Activated CD4-positive, alpha-beta T cell treated with anti-CD3 and anti-CD28 coated beads for 36 hours (primary cell): ENCODE data around the gene ZKSCAN4. TPM values are rescaled to one million over a fixed set of nuclear protein-coding genes. Genes with fewer than 3 reads are reported as not detected.

Experiments used
- ATAC-seq: fragments of 200-7000 bp; cut with Tn5 transposase; one replicate; pipeline ENCODE4 v1.10.0; 2021; ENCODE audit warnings: mild to moderate bottlenecking, moderate library complexity
- CTCF ChIA-PET: fragments of 350-600 bp; sonication (Branson Sonifier 250); formaldehyde crosslinking; loops from one replicate; lab custom pipeline; 2021; ENCODE audit warnings: antibody characterized with exemption; lab: Charles Lee
- POLR2A ChIA-PET: fragments of 350-600 bp; sonication (Branson Sonifier 250); formaldehyde crosslinking; loops from one replicate; lab custom pipeline; 2021; ENCODE audit warnings: antibody characterized with exemption, inconsistent platforms; lab: Charles Lee
- DNase-seq: peaks from one replicate; pipeline ENCODE4 v3.0.0-alpha.2; 2020
- H3K27ac Mint-ChIP-seq: one replicate; pipeline ENCODE4 v1.8.0; 2021; ENCODE audit warnings: mixed read lengths
- H3K27me3 Mint-ChIP-seq: one replicate; pipeline ENCODE4 v1.8.0; 2021; ENCODE audit warnings: mixed read lengths
- H3K36me3 Mint-ChIP-seq: one replicate; pipeline ENCODE4 v1.8.0; 2021; ENCODE audit warnings: low read depth, mixed read lengths
- H3K4me1 Mint-ChIP-seq: one replicate; pipeline ENCODE4 v1.8.0; 2021; ENCODE audit warnings: mixed read lengths
- H3K4me3 Mint-ChIP-seq: one replicate; pipeline ENCODE4 v1.8.0; 2021; ENCODE audit warnings: mild to moderate bottlenecking, moderate library complexity, mixed read lengths
- H3K9me3 Mint-ChIP-seq: one replicate; pipeline ENCODE4 v1.8.0; 2021; ENCODE audit warnings: low read depth, mixed read lengths
- intact Hi-C, 2 experiments: fragments of 100-400 bp; cut with DNase I in 1 of 2; cut with micrococcal nuclease in 1 of 2; formaldehyde crosslinking; loops; one replicate each; pipeline versions ENCODE4 v1.14.2 to v1.15.1; 2022 to 2024; cut with DNase I, micrococcal nuclease
- total RNA-seq, 2 experiments: library from RNA; stranded (reverse); gene quantifications; one replicate each; pipeline ENCODE4 v1.2.3, GENCODE V29; 2021

Gene ZKSCAN4
- total RNA-seq, 2 experiments from 2014 or later: 3.2 to 4.1 TPM

- DNase-seq (no peak), ATAC-seq (no peak)
- no peaks in the 10 kb centered on the region for H3K27me3 Mint-ChIP-seq
- ChIA-PET CTCF (interaction anchor here (0.7 to 2.0 kb wide), 7 partner anchors 9 to 1183 kb away, joined by 3 to 12 read pairs (median 3); partner anchors contain the start of genes NKAPL and ZKSCAN4), POLR2A (interaction anchor here (0.7 to 1.5 kb wide), 5 partner anchors 14 to 131 kb away, joined by 3 to 19 read pairs (median 4); partner anchors contain the start of genes PGBD1, ZKSCAN4 and ZKSCAN8)
- H3K27ac Mint-ChIP-seq: no peak overlapping the region
- intact Hi-C loops: loop anchor here (1.0 to 5.0 kb wide), 10 partner anchors 15 to 276 kb away; partner anchors contain the start of genes ZKSCAN4 (in 2 of the 2), ZKSCAN3 (in 1 of the 2), ZKSCAN8 (in 1 of the 2) and ZNF165 (in 1 of the 2)
- H3K9me3 Mint-ChIP-seq: no peaks in the 10 kb centered on the region
- H3K36me3 Mint-ChIP-seq: peaks cover 9% of the 10 kb centered on the region
- peaks cover 32% of the 10 kb centered on the region for H3K4me1 Mint-ChIP-seq
- no peak overlapping the region for H3K4me3 Mint-ChIP-seq
These were observed 15.6 kb upstream of the ZKSCAN4 start for GRCh38 chr6:28267695-28268059.

DNA sequence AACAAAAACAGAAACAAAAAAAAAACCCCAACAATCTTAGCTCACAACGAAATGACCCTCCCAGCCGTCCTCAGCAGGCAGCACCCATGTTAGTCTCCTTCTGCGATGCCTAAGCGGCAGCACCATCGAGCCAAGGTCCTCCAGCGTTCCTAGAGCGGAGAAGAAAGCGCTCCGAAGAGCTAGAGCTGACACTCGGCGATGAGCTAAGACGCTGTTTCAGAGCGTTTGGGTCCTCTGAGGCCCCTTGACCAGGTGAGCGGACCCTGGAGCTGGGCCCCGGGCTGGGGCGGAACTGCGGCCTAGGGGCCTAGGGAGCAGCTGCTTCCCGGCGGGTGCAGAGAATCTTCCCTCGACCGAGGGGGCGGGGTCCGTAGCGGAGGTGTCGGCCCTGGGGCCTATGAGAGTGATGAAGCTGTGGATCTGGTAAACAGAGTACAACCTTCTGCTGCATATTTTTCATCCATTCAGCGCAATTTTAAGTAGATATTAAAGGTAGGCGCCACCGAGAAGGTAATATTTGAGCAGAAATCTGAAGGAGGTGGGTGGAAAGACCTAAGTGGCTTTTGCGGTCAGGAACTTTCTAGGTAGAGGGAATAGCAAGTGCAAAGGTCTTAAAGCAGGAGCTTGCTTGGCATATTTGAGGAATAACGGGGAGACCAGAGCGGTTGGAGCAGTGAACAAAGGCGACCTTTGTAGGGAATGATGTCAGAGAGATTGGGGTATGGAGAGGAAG, 15.1 kb upstream of the ZKSCAN4 start, which contains the start of gene ZSCAN26:
TSS of gene ZSCAN26 (plus strand) at position 182 of the 733 bp plus-strand sequence. CDS start 4,777 bp downstream, outside the sequence.
- H3K4me1 Mint-ChIP-seq: peaks cover 32% of the 10 kb centered on the region
- H3K27me3 Mint-ChIP-seq: no peaks in the 10 kb centered on the region
- DNase-seq: peak; percentile 91
- intact Hi-C loops: loop anchor here (1.0 to 5.0 kb wide), 10 partner anchors 15 to 276 kb away; partner anchors contain the start of genes ZKSCAN4 (in 2 of the 2), ZKSCAN3 (in 1 of the 2), ZKSCAN8 (in 1 of the 2) and ZNF165 (in 1 of the 2)
- no peak within 1 kb of the TSS for H3K4me3 Mint-ChIP-seq
- H3K27ac Mint-ChIP-seq: no peak within 1 kb of the TSS
- ChIA-PET POLR2A (interaction anchor here (0.7 to 1.5 kb wide), 7 partner anchors 14 to 132 kb away, joined by 3 to 19 read pairs (median 4); partner anchors contain the start of genes PGBD1, ZKSCAN4 and ZKSCAN8), CTCF (interaction anchor here (0.7 to 2.0 kb wide), 10 partner anchors 9 to 1183 kb away, joined by 3 to 12 read pairs (median 3); partner anchors contain the start of genes NKAPL and ZKSCAN4)
- peak; percentile 90 for ATAC-seq
- no peaks in the 10 kb centered on the region for H3K9me3 Mint-ChIP-seq
- H3K36me3 Mint-ChIP-seq: peaks cover 4% of the 10 kb centered on the region

- ATAC-seq (no peak), DNase-seq (no peak)
- ChIA-PET POLR2A (interaction anchor here (0.7 to 1.5 kb wide), 6 partner anchors 14 to 126 kb away, joined by 3 to 19 read pairs (median 4); partner anchors contain the start of genes PGBD1, ZKSCAN4 and ZKSCAN8), CTCF (interaction anchor here (0.7 to 2.0 kb wide), 7 partner anchors 13 to 162 kb away, joined by 3 to 12 read pairs (median 3); partner anchors contain the start of gene ZKSCAN4)
- Mint-ChIP-seq H3K27ac (no peak overlapping the region), H3K27me3 (no peaks in the 10 kb centered on the region), H3K4me3 (no peak overlapping the region), H3K4me1 (peaks cover 32% of the 10 kb centered on the region), H3K9me3 (no peaks in the 10 kb centered on the region), H3K36me3 (peaks cover 3% of the 10 kb centered on the region)
- intact Hi-C loops: loop anchor here (2.0 to 5.0 kb wide), 5 partner anchors 82 to 184 kb away; partner anchors contain the start of genes ZKSCAN3 (in 1 of the 2), ZNF165 (in 1 of the 2) and ZSCAN12 (in 1 of the 2)
These were observed 14.5 kb upstream of the ZKSCAN4 start for GRCh38 chr6:28266563-28266961.

DNA sequence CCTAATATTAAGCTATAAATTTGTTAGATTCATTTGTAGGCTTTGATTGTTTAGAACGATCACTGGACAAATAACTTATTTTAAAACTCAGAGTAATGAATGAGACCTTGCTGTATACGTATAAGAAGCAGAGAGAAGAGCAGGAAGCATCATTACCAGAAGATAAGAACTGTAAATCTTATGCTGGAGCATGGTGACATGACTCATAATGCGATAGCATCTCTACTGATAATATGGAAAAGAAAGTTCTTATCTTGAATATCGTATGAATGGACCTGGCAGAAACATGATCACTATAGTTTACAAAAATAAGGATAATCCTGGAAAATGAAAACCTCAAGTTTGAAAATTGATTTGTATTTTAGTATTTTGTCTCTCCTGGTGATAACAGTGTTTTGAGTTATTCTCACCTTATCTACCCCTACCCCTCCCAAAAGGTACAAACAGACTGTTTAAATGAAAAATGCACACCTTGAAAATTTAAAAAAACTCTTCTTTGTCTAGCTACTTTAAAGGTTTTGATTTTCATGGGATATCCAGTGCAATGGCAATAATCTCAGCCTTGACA, 12.8 kb upstream of the ZKSCAN4 start:
- peaks cover 25% of the 10 kb centered on the region for H3K4me1 Mint-ChIP-seq
- intact Hi-C loops: loop anchor here (5.0 kb wide), 3 partner anchors 128 to 183 kb away; partner anchors contain the start of genes ZNF165 (in 1 of the 2) and ZSCAN12 (in 1 of the 2)
- no peak for DNase-seq
- ChIA-PET POLR2A (no interaction called here), CTCF (interaction anchor here (0.6 to 1.9 kb wide), 2 partner anchors 13 to 97 kb away, joined by 3 to 5 read pairs; partner anchors contain the start of gene ZKSCAN4)
- H3K27ac Mint-ChIP-seq: no peak overlapping the region
- peaks cover 3% of the 10 kb centered on the region for H3K9me3 Mint-ChIP-seq
- ATAC-seq: no peak
- H3K4me3 Mint-ChIP-seq: no peak overlapping the region
- H3K36me3 Mint-ChIP-seq: peaks cover 4% of the 10 kb centered on the region
- no peaks in the 10 kb centered on the region for H3K27me3 Mint-ChIP-seq

GRCh38 chr6:28263922-28264321, 11.9 kb upstream of the ZKSCAN4 start:
- ATAC-seq: no peak
- CTCF ChIA-PET: interaction anchor here (1.3 to 1.9 kb wide), 2 partner anchors 12 to 46 kb away, joined by 3 to 5 read pairs; partner anchors contain the start of gene ZKSCAN4

GRCh38 chr6:28258877-28259777, 7.1 kb upstream of the ZKSCAN4 start, which contains the start of gene NKAPL:
Gene NKAPL (plus strand): TSS chr6:28259297. CDS start chr6:28259372, 75 bp downstream.
- Mint-ChIP-seq H3K36me3 (peaks cover 13% of the 10 kb centered on the region), H3K27me3 (peaks cover 1% of the 10 kb centered on the region), H3K9me3 (peaks cover 7% of the 10 kb centered on the region), H3K27ac (peak within 1 kb of the TSS; percentile 75), H3K4me1 (peaks cover 4% of the 10 kb centered on the region), H3K4me3 (peak within 1 kb of the TSS; percentile 56)
- ATAC-seq (peak; percentile 54), DNase-seq (peak; percentile 83)
- POLR2A ChIA-PET: no interaction called here
- CTCF ChIA-PET: interaction anchor here (0.7 to 1.0 kb wide), 2 partner anchors 9 to 34 kb away, joined by 3 read pairs; no protein-coding TSS in a partner anchor
- intact Hi-C loops: loop anchor here in 1 of 2 experiments (10.0 kb wide), 1 partner anchor 874 kb away; the partner anchor contains the start of gene ZNF391

More at GRCh38 chr6:28263922-28264321, 11.9 kb upstream of the ZKSCAN4 start:
- intact Hi-C loops: no loop called here
- Mint-ChIP-seq H3K27ac (no peak overlapping the region), H3K27me3 (no peaks in the 10 kb centered on the region), H3K4me1 (peaks cover 18% of the 10 kb centered on the region), H3K4me3 (no peak overlapping the region), H3K36me3 (peaks cover 6% of the 10 kb centered on the region), H3K9me3 (peaks cover 3% of the 10 kb centered on the region)
- no peak for DNase-seq
- POLR2A ChIA-PET: interaction anchor here (0.6 kb wide), 1 partner anchor 40 kb away, joined by 4 read pairs; no protein-coding TSS in a partner anchor

DNA sequence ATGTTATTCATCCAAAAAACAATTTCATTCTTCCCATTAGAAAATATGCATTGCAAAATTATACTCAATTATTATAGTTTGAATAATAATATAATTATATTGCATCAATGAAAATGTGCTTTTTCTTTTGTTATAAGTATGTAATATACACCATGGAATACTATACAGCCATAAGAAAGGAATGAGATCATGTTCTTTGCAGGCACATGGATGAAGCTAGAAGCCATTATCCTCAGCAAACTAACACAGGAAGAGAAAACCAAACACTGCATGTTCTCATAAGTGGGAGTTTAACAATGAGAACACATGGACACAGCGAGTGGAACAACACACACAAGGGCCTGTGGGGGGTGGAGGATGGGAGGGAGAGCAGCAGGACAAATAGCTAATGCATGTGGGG, 5.0 kb upstream of the ZKSCAN4 start:
- Mint-ChIP-seq H3K9me3 (peaks cover 7% of the 10 kb centered on the region), H3K4me3 (no peak overlapping the region), H3K4me1 (peaks cover 13% of the 10 kb centered on the region), H3K27me3 (peaks cover 1% of the 10 kb centered on the region), H3K27ac (no peak overlapping the region), H3K36me3 (peaks cover 13% of the 10 kb centered on the region)
- DNase-seq: no peak
- CTCF ChIA-PET: no interaction called here
- ATAC-seq: no peak
- POLR2A ChIA-PET: no interaction called here
- intact Hi-C loops: loop anchor here in 1 of 2 experiments (10.0 kb wide), 1 partner anchor 872 kb away; the partner anchor contains the start of gene ZNF391

DNA sequence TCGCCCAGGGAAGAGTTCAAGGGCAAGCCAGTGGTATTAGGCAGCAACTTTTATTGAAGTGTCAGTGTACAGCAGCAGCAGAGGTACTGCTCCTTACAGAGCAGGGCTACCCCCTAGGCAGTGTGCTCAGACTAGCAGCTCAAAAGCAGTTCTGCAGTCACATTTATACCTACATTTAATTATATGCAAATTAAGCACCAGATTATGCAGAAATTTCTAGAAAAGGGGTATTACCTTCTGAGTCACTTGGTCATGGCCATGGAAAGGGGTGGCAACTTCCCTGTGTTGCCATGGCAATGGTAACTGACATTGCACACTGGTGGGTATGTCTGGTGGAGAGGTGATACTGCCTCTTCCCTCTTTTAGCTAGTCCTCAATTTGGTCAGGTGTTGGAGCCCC, 2.1 kb upstream of the ZKSCAN4 start:
- H3K36me3 Mint-ChIP-seq: peaks cover 9% of the 10 kb centered on the region
- DNase-seq (peak; percentile 48), ATAC-seq (peak; percentile 62)
- no peak overlapping the region for H3K4me3 Mint-ChIP-seq
- peaks cover 4% of the 10 kb centered on the region for H3K9me3 Mint-ChIP-seq
- peaks cover 19% of the 10 kb centered on the region for H3K4me1 Mint-ChIP-seq
- H3K27ac Mint-ChIP-seq: no peak overlapping the region
- intact Hi-C loops: loop anchor here (5.0 to 10.0 kb wide), 3 partner anchors 93 to 869 kb away; partner anchors contain the start of genes ZKSCAN3 (in 1 of the 2), ZNF165 (in 1 of the 2) and ZNF391 (in 1 of the 2)
- ChIA-PET POLR2A (no interaction called here), CTCF (interaction anchor here (0.7 to 0.9 kb wide), 2 partner anchors 13 to 102 kb away, joined by 3 to 4 read pairs; partner anchors contain the start of gene ZSCAN26)
- H3K27me3 Mint-ChIP-seq: peaks cover 1% of the 10 kb centered on the region

DNA sequence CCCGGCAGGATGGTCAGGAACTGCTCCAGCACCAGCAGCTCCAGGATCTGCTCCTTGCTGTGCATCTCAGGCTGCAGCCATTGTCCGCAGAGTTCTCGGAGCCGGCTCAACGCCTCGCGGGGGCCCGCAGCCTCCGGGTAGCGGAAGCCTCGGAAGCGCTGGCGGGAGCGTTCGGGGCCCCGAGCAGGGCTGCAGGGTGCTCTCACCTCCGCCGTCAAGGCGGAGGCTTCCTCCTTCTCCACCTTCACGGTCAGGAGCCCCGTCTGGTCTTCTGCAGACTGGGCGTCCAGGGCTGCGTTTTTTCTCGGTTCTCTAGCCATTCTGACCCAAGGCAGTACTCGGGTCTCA, 434 bp downstream of the ZKSCAN4 start:
- H3K9me3 Mint-ChIP-seq: no peaks in the 10 kb centered on the region
- H3K4me1 Mint-ChIP-seq: peaks cover 14% of the 10 kb centered on the region
- ChIA-PET POLR2A (interaction anchor here (1.1 to 1.2 kb wide), 2 partner anchors 15 to 18 kb away, joined by 3 to 19 read pairs; partner anchors contain the start of gene ZSCAN26), CTCF (interaction anchor here (1.1 to 1.4 kb wide), 3 partner anchors 12 to 17 kb away, joined by 5 to 12 read pairs (median 5); partner anchors contain the start of gene ZSCAN26)
- intact Hi-C loops: loop anchor here (1.0 to 10.0 kb wide), 11 partner anchors 16 to 867 kb away; partner anchors contain the start of genes ZSCAN26 (in 2 of the 2), PGBD1 (in 1 of the 2), ZKSCAN3 (in 1 of the 2) and ZKSCAN8 (in 1 of the 2)
- DNase-seq (peak; percentile 64), ATAC-seq (peak; percentile 72)
- peak overlapping the region; percentile 96 for H3K27ac Mint-ChIP-seq
- peaks cover 17% of the 10 kb centered on the region for H3K36me3 Mint-ChIP-seq
- peaks cover 1% of the 10 kb centered on the region for H3K27me3 Mint-ChIP-seq
- peak overlapping the region; percentile 99 for H3K4me3 Mint-ChIP-seq
